Neural cell (in vitro differentiated cells): ENCODE measurements around the gene KYNU. TPM values are rescaled to one million over a fixed set of nuclear protein-coding genes. Genes with fewer than 3 reads are reported as not detected.

Experiments
- H2AFZ ChIP-seq: fragments of 200-600, 300-800 bp; sonication (generic), shearing (Covaris generic); 2 replicates; pipeline ENCODE4 v1.6.0; 2014; ENCODE audit warnings: low read depth, mild to moderate bottlenecking, antibody characterized with exemption, low read length, moderate library complexity
- H3F3A ChIP-seq: fragments of 200-600 bp; shearing (Covaris generic); 2 replicates; pipeline ENCODE4 v1.6.1; 2016; ENCODE audit warnings: mild to moderate bottlenecking, moderate library complexity, mixed read lengths, antibody characterized with exemption, low read length; ENCODE audit not compliant: insufficient read depth, poor library complexity, severe bottlenecking
- H3K27ac ChIP-seq: fragments of 200-600, 300-800 bp; sonication (generic), shearing (Covaris generic); 2 replicates; pipeline ENCODE4 v1.5.1; 2014; ENCODE audit warnings: mild to moderate bottlenecking, low read length, moderate library complexity
- H3K27me3 ChIP-seq: fragments of 300-800, 200-600 bp; sonication (generic), shearing (Covaris generic); 2 replicates; pipeline ENCODE4 v1.6.0; 2014; ENCODE audit warnings: mild to moderate bottlenecking, low read depth, low read length, moderate library complexity; ENCODE audit not compliant: insufficient read depth
- H3K36me3 ChIP-seq: fragments of 300-800, 200-600 bp; sonication (generic), shearing (Covaris generic); 2 replicates; pipeline ENCODE4 v1.5.1; 2014; ENCODE audit warnings: mild to moderate bottlenecking, antibody characterized with exemption, low read length, moderate library complexity; ENCODE audit not compliant: insufficient read depth
- H3K4me2 ChIP-seq: fragments of 300-800, 200-600 bp; sonication (generic), shearing (Covaris generic); 2 replicates; pipeline ENCODE4 v1.6.0; 2014; ENCODE audit warnings: mild to moderate bottlenecking, low read length
- H3K4me3 ChIP-seq: fragments of 300-800, 200-600 bp; sonication (generic), shearing (Covaris generic); 2 replicates; pipeline ENCODE4 v1.5.1; 2014; ENCODE audit warnings: mild to moderate bottlenecking, low read length, moderate library complexity
- H3K79me2 ChIP-seq: fragments of 200-600 bp; shearing (Covaris generic); replicated peaks from 2 replicates; pipeline ENCODE4 v1.6.0; 2014; ENCODE audit warnings: mild to moderate bottlenecking, low read length, moderate library complexity; ENCODE audit not compliant: insufficient read depth
- H3K9ac ChIP-seq: fragments of 300-800, 200-600 bp; sonication (generic), shearing (Covaris generic); 2 replicates; pipeline ENCODE4 v1.6.1; 2016; ENCODE audit warnings: mild to moderate bottlenecking, low read length, mixed read lengths
- H3K9me2 ChIP-seq: fragments of 200-600 bp; shearing (Covaris generic); 2 replicates; pipeline ENCODE4 v1.6.1; 2016; ENCODE audit warnings: mild to moderate bottlenecking, low read length, mixed read lengths; ENCODE audit not compliant: insufficient read depth
- H3K9me3 ChIP-seq: fragments of 200-600, 300-800 bp; sonication (generic), shearing (Covaris generic); 2 replicates; pipeline ENCODE4 v1.6.1; 2016; ENCODE audit warnings: mild to moderate bottlenecking, mixed run types, low read length, moderate library complexity, mixed read lengths
- H4K20me1 ChIP-seq: fragments of 200-600 bp; shearing (Covaris generic); 2 replicates; pipeline ENCODE4 v1.6.1; 2016; ENCODE audit warnings: mild to moderate bottlenecking, mixed run types; ENCODE audit not compliant: insufficient read depth
- CTCF ChIP-seq: fragments of 450-650 bp; IDR thresholded peaks from 2 replicates; pipeline ENCODE4 v1.5.1; 2014; ENCODE audit warnings: antibody characterized with exemption, mild to moderate bottlenecking, moderate library complexity; ENCODE audit not compliant: poor library complexity, severe bottlenecking
- EP300 ChIP-seq: fragments of 450-650 bp; conservative IDR thresholded peaks from 2 replicates; pipeline ENCODE4 v1.6.1; 2014; ENCODE audit warnings: antibody characterized with exemption, mild to moderate bottlenecking, moderate library complexity; ENCODE audit not compliant: poor library complexity, severe bottlenecking
- EZH2 ChIP-seq: fragments of 200-600, 300-800 bp; shearing (Covaris generic), sonication (generic); IDR thresholded peaks from 2 replicates; pipeline ENCODE4 v1.6.1; 2014; ENCODE audit warnings: antibody characterized with exemption, low read length, borderline replicate concordance, mild to moderate bottlenecking; ENCODE audit not compliant: insufficient read depth, poor library complexity, severe bottlenecking
- MXI1 ChIP-seq: fragments of 450-650 bp; conservative IDR thresholded peaks from 2 replicates; pipeline ENCODE4 v1.6.1; 2014; ENCODE audit warnings: antibody characterized with exemption, mild to moderate bottlenecking; ENCODE audit not compliant: poor library complexity, severe bottlenecking
- POLR2AphosphoS5 ChIP-seq: IDR thresholded peaks from 2 replicates; pipeline ENCODE4 v1.6.1; 2012
- RAD21 ChIP-seq: fragments of 450-650 bp; conservative IDR thresholded peaks from 2 replicates; pipeline ENCODE4 v1.6.1; 2014; ENCODE audit warnings: antibody characterized with exemption, mild to moderate bottlenecking, moderate library complexity
- REST ChIP-seq: IDR thresholded peaks from 2 replicates; pipeline ENCODE4 v1.6.1; 2012; ENCODE audit warnings: borderline replicate concordance
- SMC3 ChIP-seq: fragments of 450-650 bp; conservative IDR thresholded peaks from 2 replicates; pipeline ENCODE4 v1.6.1; 2014; ENCODE audit warnings: antibody characterized with exemption, mild to moderate bottlenecking, moderate library complexity; ENCODE audit not compliant: poor library complexity
- TAF1 ChIP-seq: IDR thresholded peaks from 2 replicates; pipeline ENCODE4 v1.6.1; 2012; ENCODE audit warnings: low read depth
- polyA plus RNA-seq: library from polyadenylated mRNA; depleted of rRNA; stranded (reverse); fragments of >200 nt; gene quantifications from 2 replicates; pipeline ENCODE4 v1.2.3, GENCODE V29; 2014

The KYNU gene
- polyA plus RNA-seq, 1 donor from 2014 or later, result 0.25 TPM

GRCh38 chr2:143056550-143056949, 179.1 kb downstream of the KYNU start:
- no peaks in the 10 kb centered on the region for H3K9me2 ChIP-seq
- H3K36me3 ChIP-seq, result no peaks in the 10 kb centered on the region
- H4K20me1 ChIP-seq, result no peaks in the 10 kb centered on the region
- no peaks in the 10 kb centered on the region for H3K79me2 ChIP-seq
- H3K4me2 ChIP-seq, result no peak overlapping the region
- H3F3A ChIP-seq, result no peaks in the 10 kb centered on the region
- no peak overlapping the region for H3K27ac ChIP-seq
- no peaks in the 10 kb centered on the region for H3K27me3 ChIP-seq
- H3K4me3 ChIP-seq, result no peak overlapping the region
- H3K9ac ChIP-seq, result no peak overlapping the region
- peaks cover 3% of the 10 kb centered on the region for H3K9me3 ChIP-seq
- TF ChIP-seq REST, result no peak
- TF ChIP-seq MXI1, result no peak
- no peak for TF ChIP-seq SMC3
- no peak for TF ChIP-seq CTCF
- no peak for TF ChIP-seq EP300
- TF ChIP-seq POLR2AphosphoS5, result no peak
- no peak for TF ChIP-seq TAF1
- no peak for TF ChIP-seq EZH2
- no peak for TF ChIP-seq RAD21
- no peak overlapping the region for H2AFZ ChIP-seq

GRCh38 chr2:143058851-143059250, 181.4 kb downstream of the KYNU start:
- no peak overlapping the region for H3K27ac ChIP-seq
- TF ChIP-seq EZH2 (no peak), CTCF (no peak), RAD21 (no peak), MXI1 (no peak), TAF1 (no peak), EP300 (no peak), REST (no peak), SMC3 (no peak), POLR2AphosphoS5 (no peak)

More at GRCh38 chr2:143058851-143059250, 181.4 kb downstream of the KYNU start:
- Histone ChIP-seq H3K9me2 (no peaks in the 10 kb centered on the region), H3K27me3 (no peaks in the 10 kb centered on the region), H3F3A (no peaks in the 10 kb centered on the region), H3K9ac (no peak overlapping the region), H3K4me2 (no peak overlapping the region), H2AFZ (no peak overlapping the region), H3K9me3 (peaks cover 3% of the 10 kb centered on the region), H3K4me3 (no peak overlapping the region), H4K20me1 (no peaks in the 10 kb centered on the region), H3K79me2 (no peaks in the 10 kb centered on the region), H3K36me3 (no peaks in the 10 kb centered on the region)
